SIG-M5 treated with dmso at 0.1 percent for 504 hours (cell line): ENCODE data around the gene PAFAH1B1.
"Not testable (repeated sequence)": the region's sequence is repeated elsewhere in the genome, so short reads cannot be mapped to it uniquely, and the experiment has no call there.

Experiments used
- DNase-seq: peaks from one replicate; lab custom pipeline; 2025; ENCODE audit not compliant: unreplicated experiment; lab: John Stamatoyannopoulos, UW

The PAFAH1B1 gene

DNA sequence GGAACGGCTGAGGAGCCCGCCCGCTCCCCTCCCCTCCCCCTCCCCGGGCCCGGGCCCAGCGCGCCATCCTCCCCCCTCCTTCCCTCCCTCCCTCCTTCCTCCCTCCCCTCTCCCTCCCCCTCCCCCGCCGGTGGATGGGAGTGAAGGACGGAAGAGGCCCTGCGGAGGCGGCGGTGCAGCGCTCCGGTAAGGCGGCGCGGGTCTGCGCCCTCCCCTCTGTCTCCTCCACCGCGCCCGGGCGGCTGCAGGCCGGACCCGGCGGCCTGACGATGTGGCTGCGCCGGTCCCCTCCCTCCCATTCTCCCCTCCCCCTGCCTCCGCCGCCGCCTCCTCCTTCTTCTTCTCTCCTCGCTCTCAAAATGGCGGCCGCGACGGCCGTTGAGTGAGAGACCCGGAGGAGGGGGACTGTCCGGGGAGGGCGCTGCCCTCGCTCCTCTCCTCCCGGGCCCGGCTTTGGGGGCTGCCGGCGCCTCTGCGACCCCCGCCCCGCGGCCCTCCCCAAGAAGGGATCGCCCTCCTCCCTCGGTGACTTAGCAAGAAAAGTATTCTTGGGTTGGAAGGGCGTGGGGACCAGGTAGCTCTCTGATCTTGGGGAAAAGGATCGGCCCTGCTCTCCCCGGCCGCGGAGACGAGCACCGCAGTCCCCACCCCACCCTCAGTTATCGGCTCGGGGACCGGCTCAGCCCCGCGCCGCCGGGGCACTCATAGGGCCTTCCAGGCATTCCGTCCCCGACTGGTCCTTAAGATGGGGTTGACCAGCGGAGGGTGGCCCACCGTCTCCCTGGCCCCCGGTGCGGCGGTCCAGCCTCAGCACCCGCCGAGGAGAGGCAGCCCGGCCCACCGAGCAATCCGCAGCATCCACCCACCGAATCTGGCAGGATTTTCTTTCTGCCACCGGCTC lies 617 bp downstream of the PAFAH1B1 start:
- DNase-seq: peak; percentile 52

DNA sequence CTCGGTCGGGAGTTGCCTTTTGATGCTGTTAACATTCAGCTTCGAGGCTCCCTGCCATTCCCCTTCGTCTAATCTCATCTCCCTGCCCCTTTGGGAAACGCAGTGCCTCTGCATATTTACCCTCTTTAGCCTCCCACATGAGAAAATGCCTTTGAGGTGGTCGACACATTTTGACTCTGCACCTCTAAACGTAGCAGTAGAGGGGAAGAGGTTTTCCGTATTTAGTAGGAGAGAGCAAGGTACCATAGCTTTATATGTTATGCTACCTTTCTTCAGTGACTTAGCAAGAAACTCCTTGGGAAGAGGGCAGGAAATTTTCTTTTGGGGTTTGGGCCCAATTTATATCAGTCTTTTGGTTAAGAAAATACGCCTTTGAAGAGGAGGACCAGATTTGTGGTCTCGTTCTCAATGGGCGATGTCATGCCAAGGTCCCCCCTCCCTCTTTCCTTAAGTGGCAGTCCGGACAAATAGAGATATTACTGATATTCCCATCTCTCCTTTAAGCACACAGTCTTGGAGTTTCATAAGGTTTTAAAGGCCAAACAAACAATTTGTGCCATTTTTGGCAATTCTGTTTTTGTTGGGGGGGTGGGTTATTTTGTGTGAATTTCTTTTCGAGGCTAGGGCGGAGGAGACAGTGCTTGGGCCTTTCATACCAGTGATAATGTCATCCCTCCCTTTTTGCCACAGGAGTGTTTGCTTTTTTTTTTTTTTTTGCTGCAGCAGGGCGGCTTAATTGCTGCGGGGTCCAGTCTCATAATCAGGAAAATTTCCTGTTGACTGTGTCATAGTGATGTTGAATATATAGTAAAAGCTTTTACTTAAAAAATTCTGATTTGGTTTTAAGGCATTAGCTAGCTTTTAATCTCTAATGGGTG lies 1.5 kb downstream of the PAFAH1B1 start:
- no peak for DNase-seq

DNA sequence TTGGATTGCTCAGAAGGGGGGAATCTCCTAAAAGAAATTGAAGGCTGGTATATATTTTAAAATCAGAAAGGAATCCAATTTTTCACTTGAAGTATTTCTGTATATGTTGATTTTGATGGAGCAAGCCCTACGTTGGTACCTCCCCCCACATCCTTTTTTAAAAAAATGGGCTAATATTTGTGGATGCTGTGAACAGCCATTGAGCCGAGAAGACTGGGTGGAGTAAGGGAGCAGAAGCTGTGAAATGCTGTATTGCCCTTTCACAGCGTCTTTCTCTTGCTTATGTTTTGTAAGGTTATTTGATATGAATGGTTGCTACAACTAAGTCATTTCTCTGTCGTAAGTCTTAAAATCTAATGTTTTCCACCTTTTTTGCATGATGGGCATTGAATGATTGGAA lies 2.3 kb downstream of the PAFAH1B1 start:
- DNase-seq: no peak

DNA sequence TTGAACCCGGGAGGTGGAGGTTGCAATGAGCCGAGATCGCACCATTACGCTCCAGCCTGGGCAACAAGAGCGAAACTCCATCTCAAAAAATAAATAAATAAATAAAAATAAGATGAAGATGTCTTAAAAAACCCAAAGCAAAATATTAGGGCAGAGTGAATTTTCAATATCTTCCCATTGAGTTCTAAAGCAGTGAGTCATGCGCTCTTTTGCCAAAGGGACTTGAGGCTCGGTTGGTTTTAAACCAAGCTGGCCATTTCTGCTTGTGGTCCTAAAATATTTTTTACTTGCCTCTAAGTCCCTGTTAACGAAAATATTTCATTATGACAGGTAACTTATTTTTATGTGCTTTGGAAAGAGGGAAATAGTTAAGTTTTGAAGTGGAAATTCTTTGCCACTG lies 4.7 kb downstream of the PAFAH1B1 start:
- no peak for DNase-seq

DNA sequence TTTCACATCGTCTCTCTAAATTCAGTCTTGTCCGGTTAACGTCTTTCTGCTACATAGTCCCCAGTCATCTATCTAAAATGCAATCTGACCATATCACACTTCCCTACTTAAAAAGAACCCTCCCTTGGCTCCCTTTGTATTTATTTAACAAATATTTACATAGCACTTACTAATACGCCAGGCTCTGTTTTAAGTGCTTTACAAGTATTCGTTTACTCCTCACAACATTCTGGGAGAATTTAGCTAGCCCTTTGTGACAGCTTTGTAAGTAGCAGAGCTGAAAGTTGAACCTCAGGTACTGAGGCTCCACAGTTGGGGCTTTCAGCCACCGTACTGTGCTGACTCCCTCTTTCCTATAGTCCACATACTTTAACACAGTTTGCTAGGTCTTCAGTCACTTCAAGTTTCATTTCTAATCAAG lies 9.2 kb downstream of the PAFAH1B1 start:
- no peak for DNase-seq

DNA sequence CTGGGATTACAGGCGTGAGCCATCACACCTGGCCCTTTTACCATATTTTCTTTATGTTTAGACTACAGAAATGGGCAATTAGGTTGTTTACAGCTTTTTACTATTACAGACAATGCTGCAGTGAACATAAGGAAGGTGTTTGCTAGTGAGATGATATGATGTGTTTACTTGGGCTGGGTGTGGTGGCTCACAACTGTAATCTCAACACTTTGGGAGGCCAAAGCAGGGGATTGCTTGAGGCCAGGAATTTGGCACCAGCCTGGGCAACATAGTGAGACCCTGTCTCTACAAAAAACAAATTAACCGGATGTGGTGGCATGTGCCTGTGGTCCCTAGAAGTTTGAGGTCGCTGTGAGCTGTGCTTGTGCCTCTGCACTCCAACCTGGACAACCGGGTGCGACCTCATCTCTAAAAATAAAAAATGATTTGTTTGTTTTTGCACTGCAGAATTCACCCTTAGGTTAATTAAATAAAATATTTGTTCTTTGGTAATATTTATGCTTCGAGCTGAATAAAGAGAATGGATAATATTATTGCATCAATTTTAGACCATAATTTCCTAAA lies 15.0 kb downstream of the PAFAH1B1 start:
- no peak for DNase-seq

DNA sequence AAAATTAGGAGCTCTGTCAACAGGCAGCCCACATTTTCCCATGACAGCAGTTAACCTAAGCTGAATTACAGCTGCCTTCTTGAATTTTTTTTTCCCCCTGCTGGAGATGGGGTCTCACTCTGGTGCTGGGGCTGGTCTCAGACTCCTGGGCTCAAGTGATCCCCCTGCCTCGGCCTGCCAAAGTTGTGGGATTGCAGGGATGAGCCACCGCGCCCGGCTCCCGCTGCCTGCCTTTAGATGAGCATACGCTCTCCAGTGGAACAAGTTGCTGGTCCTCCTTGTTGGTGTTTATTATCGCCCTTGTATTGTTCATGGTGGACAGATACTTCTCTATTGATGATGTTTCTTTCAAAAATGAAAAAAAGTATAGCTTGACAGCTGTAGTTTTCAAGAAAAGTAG lies 15.6 kb downstream of the PAFAH1B1 start:
- DNase-seq: no peak

DNA sequence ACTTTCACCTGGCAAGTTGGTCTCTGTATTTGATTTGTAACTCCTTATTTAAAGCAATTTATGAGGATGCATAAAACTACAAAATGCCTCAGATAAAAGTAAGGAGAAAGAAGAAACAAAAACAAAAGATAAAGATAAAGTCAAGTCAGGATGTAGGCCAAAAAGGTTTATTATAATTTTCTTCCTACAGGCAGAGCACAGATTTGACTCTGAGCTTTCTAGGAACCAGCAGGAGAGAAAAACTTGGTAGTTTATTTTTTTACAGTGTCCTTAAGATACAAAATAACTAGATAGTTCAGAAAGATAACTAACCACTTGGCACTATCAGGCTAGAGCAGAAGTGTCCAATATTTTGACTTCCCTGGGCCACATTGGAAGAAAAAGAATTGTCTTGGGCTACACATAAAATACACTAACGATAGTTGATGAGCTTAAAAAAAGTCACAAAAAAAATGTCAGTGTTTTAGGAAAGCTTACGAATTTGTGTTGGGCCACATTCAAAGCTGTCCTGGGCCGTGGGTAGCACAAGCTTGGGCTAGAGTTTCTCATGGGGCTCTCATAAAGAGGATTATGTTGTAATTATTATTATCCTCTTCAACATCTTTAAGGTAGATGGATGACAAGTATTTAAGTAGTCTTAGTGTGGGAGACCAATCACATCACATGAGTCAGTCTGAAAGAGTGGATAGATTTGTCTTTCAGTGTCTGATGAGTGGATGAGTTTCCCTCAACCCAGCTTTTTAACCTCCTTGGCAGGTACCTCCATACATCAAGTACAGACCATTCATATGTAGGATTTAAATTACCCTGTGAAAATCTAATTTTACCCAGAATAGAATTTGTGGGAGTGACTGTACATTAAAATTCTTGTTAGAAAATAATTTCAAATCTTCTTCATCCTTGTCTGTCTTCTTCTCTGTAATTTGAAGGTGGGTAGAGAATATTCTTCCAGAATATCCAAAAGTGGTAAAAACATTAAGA lies 17.0 kb downstream of the PAFAH1B1 start:
- no peak for DNase-seq

DNA sequence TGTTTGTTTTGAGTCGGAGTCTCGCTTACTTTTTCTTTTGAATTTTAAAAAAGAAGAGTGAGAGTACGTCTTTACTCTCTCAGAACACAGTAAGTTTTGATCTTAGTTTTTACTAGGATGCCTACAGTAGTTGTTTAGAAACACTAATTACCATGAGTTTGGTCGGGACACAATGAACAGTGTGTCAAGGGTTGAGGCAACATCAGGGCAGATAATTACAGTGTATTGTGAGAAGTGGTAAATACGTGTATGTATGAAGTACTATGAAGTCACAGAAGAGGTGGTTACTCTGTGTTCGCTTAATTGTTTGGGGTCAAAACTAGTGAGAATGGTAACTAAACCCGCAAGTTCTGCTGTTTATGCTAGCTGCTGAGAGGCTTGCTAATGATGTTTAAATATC lies 18.2 kb downstream of the PAFAH1B1 start:
- DNase-seq: no peak

DNA sequence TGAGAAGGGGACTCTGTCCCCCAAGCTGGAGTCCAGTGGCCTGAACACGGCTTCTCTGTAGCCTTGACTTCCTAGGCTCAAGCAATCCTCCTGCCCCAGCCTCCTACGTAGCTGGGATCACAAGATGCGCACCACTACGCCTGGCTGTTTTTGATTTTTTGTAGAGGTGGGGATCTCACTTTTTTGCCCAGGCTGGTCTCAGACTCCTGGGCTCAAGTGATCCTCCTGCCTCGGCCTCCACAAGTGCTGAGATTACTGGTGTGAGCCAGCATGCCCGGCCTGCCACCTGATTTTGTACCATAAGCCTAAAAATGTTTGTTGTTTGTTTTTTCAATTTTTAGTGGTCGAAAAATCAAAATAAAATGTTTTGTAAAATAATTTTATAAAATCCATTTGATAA lies 19.2 kb downstream of the PAFAH1B1 start:
- DNase-seq: no peak

DNA sequence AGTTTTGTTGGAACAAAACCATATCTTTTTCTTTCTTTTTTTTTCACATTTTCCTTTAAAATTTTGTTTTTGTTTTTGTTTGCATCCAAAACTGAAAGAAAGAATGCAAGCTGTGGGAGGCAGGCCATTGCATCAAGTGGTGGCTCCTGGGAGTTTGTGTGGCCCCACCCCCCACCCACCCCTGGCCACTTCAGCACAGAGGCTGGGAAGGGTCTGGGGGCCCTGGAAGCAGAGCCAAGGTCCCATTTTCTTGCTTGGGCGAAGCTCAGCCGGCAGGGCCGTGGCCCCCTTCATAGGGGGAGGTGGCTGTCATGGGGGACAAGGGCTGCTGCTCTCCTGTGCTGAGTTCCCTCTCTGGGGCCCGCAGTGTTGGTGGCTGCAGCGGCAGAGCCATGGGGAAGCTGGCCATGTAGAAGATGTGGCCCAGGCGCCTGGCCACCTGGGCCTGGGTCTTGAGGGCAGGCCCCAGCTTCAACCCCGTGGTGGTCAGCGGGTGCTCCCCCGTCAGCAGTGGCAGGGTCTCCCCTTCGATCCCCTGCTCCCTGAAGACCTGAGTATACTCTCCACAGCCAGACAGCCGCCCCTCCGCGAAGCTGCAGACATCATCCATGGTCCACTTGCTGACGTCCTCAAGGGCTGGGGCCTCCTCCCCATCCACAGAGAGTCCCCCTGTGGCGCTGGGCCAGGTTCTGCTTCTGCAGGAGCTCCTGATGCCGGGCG lies 19.8 kb downstream of the PAFAH1B1 start:
- no peak for DNase-seq

DNA sequence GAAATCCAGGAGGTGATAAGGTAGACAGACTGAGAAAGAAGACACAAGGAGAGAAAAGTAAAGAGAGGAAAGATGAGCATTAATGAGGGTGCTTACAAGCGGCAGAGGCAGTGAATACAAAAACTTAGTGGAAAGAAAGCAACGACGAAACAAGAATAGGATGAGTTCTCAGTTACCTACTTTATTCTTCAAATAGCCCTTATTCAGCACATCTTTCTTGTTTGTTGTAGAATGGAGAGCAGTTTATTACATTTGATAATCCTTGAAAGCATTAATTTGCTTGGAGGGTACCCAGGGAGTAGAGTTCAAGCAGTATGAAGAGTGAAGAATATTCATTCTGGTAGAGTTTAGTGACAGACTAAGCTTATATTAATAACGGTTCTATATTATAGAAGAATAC lies 22.4 kb downstream of the PAFAH1B1 start:
- DNase-seq: no peak

DNA sequence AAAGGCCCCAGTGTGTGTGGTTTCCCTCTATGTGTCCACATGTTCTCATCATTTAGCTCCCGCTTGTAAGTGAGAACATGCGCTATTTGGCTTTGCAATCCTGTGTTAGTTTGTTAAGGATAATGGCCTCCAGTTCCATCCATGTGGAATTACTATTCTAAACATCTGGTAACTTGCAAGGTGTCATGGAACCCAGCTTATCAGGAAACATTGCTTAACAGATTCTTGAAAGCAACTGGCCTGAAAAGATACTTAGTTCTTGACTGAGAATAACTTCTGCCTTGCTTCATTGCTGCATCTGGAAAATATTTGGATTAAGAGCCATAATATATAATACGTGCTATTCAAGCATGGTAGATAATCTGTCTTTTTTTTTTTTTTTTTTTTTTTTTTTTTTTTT lies 27.8 kb downstream of the PAFAH1B1 start:
- DNase-seq: no peak

DNA sequence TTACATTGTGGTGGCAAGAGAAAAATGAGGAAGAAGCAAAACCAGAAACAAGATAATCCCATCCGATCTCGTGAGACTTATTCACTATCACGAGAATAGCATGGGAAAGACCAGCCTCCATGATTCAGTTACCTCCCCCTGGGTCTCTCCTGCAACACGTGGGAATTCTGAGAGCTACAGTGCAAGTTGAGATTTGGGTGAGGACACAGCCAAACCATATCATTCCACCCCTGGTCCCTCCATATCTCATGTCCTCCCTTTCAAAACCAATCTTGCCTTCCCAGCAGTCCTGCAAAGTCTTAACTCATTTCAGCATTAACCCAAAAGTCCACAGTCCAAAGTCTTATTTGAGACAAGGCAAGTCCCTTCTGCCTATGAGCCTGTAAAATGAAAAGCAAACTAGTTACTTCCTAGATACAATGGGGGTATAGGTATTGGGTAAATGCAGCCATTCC lies 28.5 kb downstream of the PAFAH1B1 start:
- not testable (repeated sequence) for DNase-seq

DNA sequence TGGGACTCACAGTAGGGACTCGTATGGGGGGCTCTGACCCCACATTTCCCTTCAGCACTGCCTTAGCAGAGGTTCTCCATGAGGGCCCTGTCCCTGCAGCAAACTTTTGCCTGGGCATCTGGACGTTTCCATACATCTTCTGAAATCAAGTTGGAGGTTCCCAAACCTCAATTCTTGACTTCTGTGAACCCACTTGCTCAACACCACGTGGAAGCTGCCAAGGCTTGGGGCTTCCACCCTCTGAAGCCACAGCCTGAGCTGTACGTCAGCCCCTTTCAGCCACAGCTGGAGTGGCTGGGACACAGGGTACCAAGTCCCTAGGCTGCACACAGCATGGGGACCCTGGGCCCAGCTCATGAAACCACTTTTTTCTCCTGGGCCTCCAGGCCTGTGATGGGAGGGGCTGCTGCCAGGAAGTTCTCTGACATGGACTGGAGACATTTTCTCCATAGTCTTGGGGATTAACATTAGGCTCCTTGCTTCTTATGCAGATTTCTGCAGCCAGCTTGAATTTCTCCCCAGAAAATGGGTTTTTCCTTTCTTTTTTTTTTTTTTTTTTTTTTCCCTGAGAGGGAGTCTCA lies 29.4 kb downstream of the PAFAH1B1 start:
- not testable (repeated sequence) for DNase-seq

DNA sequence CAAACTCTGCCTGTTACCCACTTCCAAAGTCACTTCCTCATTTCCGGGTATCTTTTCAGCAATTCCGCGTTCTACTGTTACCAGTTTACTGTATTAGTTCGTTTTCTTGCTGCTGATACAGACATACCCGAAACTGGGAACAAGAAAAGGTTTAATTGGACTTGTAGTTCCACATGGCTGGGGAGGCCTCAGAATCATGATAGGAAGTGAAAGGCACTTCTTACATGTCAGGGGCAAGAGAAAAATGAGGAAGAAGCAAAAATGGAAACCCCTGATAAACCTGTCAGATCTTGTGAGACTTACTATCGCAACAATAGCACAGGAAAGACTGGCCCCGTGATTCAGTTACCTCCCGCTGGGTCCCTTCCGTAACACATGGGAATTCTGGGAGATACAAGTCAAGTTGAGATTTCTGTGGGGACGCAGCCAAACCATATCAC lies 30.9 kb downstream of the PAFAH1B1 start:
- DNase-seq: peak; percentile 91

DNA sequence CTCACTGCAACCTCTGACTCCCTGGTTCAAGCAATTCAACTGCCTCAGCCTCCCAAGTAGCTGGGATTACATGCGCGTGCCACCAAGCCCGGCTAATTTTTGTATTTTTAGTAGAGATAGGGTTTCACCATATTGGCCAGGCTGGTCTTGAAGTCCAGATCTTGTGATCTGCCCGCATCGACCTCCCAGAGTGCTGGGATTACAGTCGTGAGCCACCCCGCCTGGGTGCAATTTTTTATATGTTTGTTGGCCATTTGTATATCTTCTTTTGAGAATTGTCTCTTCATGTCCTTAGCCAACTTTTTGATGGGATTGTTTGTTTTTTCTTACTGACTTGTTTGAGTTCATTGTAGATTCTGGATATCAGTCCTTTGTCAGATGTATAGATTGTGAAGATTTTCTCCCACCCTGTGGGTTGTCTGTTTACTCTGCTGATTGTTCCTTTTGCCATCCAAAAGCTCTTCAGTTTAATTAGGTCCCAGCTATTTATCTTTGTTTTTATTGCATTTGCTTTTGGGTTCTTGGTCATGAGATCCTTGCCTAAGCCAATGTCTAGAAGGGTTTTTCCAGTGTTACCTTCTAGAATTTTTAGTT lies 33.3 kb downstream of the PAFAH1B1 start:
- not testable (repeated sequence) for DNase-seq

DNA sequence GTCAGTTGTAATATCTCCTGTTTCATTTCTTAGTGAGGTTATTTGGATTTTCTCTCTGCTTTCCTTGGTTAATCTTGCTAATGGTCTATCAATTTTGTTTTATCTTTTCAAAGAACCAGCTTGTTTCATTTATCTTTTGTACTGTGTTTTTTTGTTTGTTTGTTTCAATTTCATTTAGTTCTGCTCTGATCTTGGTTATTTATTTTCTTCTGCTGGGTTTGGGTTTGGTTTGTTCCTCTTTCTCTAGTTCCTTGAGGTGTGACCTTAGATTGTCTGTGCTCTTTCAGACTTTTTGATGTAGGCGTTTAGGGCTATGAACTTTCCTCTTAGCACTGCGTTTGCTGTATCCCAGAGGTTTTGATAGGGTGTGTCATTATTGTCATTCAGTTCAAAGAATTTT lies 35.5 kb downstream of the PAFAH1B1 start:
- not testable (repeated sequence) for DNase-seq

DNA sequence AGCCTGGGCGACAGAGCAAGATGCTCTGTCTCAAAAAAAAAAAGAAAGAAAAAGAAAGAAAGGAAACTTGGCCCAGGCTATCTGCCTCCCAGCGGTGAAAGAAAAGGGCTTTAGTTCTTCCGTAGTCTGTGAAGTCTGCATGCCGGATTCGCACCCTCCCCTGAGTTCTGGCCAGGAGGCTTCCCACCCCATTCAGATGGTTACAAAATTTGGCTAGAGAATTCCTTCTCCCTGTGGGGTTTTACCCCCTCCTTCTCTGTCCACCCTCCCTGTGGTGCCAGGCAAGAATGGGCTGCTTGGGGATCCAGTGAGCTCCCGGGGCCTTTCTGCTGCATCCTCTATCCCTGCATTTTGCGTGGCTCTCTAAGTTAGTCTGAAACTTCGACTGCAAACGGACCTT lies 37.8 kb downstream of the PAFAH1B1 start:
- no peak for DNase-seq
